Neural progenitor cell (in vitro differentiated cells): ENCODE measurements around the gene PLEKHA6. TPM values are rescaled to one million over a fixed set of nuclear protein-coding genes. Genes with fewer than 3 reads are reported as not detected.

Source experiments
- DNase-seq: peaks from one replicate; pipeline ENCODE4 v3.0.0-alpha.2; 2016; ENCODE audit warnings: low spot score
- H2AFZ ChIP-seq: fragments of 200-600 bp; sonication (generic); replicated peaks from 2 replicates; pipeline ENCODE4 v1.6.1; 2016; ENCODE audit warnings: antibody characterized with exemption
- H3F3A ChIP-seq: fragments of 200-600 bp; sonication (generic); 2 replicates; pipeline ENCODE4 v1.6.1; 2016; ENCODE audit warnings: antibody characterized with exemption, low read depth
- H3K27ac ChIP-seq: fragments of 200-600 bp; sonication (generic); 2 replicates; pipeline ENCODE4 v1.5.1; 2016; ENCODE audit warnings: mild to moderate bottlenecking
- H3K27me3 ChIP-seq: fragments of 200-600 bp; sonication (generic); 2 replicates; pipeline ENCODE4 v1.6.1; 2016; ENCODE audit warnings: mild to moderate bottlenecking, moderate library complexity
- H3K36me3 ChIP-seq: fragments of 200-600 bp; sonication (generic); 2 replicates; pipeline ENCODE4 v1.5.1; 2016
- H3K4me1 ChIP-seq: fragments of 200-600 bp; sonication (generic); 2 replicates; pipeline ENCODE4 v1.6.1; 2016; ENCODE audit warnings: mixed run types
- H3K4me2 ChIP-seq: fragments of 200-600 bp; sonication (generic); 2 replicates; pipeline ENCODE4 v1.6.1; 2016
- H3K4me3 ChIP-seq: fragments of 200-600 bp; sonication (generic); 2 replicates; pipeline ENCODE4 v1.5.1; 2016
- H3K79me2 ChIP-seq: fragments of 200-600 bp; sonication (generic); 2 replicates; pipeline ENCODE4 v1.6.1; 2016; ENCODE audit warnings: low read depth
- H3K9ac ChIP-seq: fragments of 200-600 bp; sonication (generic); 2 replicates; pipeline ENCODE4 v1.6.1; 2016
- H3K9me3 ChIP-seq: fragments of 200-600 bp; sonication (generic); 2 replicates; pipeline ENCODE4 v1.5.1; 2016; ENCODE audit warnings: low read depth
- H4K20me1 ChIP-seq: fragments of 200-600 bp; sonication (generic); 2 replicates; pipeline ENCODE4 v1.6.1; 2016; ENCODE audit warnings: low read depth
- H3K27ac Mint-ChIP-seq: 3 replicates; pipeline ENCODE4 v1.8.0; 2021; ENCODE audit warnings: mixed read lengths
- H3K27me3 Mint-ChIP-seq: 2 replicates; pipeline ENCODE4 v1.8.0; 2022; ENCODE audit warnings: low read depth, mild to moderate bottlenecking, inconsistent platforms, moderate library complexity, mixed read lengths; ENCODE audit not compliant: insufficient read depth
- H3K36me3 Mint-ChIP-seq: 3 replicates; pipeline ENCODE4 v1.8.0; 2021; ENCODE audit warnings: mixed read lengths
- H3K4me1 Mint-ChIP-seq: 3 replicates; pipeline ENCODE4 v1.8.0; 2021; ENCODE audit warnings: mixed read lengths
- H3K4me3 Mint-ChIP-seq: 3 replicates; pipeline ENCODE4 v1.8.0; 2021; ENCODE audit warnings: mild to moderate bottlenecking, moderate library complexity, mixed read lengths
- H3K9me3 Mint-ChIP-seq: 3 replicates; pipeline ENCODE4 v1.8.0; 2020; ENCODE audit warnings: mixed read lengths
- EZH2 ChIP-seq: fragments of 200-600 bp; sonication (generic); IDR thresholded peaks from 2 replicates; pipeline ENCODE4 v1.6.1; 2017; ENCODE audit warnings: antibody characterized with exemption, mild to moderate bottlenecking, moderate library complexity
- EZH2phosphoT487 ChIP-seq: fragments of 200-600 bp; sonication (generic); IDR thresholded peaks from 2 replicates; pipeline ENCODE4 v1.6.1; 2017; ENCODE audit warnings: antibody characterized with exemption
- total RNA-seq: library from RNA; depleted of rRNA; stranded (reverse); fragments of >200 nt; gene quantifications from 2 replicates; pipeline ENCODE4 v1.2.3, GENCODE V29; 2015; ENCODE audit warnings: low replicate concordance
- TF ChIP-seq, protein P1 (sequence below): fragments of 200-600 bp; sonication (generic); IDR thresholded peaks from 2 replicates; pipeline ENCODE4 v1.5.1; 2017; ENCODE audit warnings: antibody characterized with exemption, mild to moderate bottlenecking

PLEKHA6 gene
- total RNA-seq, 1 donor from 2014 or later: 0.58 TPM

DNA sequence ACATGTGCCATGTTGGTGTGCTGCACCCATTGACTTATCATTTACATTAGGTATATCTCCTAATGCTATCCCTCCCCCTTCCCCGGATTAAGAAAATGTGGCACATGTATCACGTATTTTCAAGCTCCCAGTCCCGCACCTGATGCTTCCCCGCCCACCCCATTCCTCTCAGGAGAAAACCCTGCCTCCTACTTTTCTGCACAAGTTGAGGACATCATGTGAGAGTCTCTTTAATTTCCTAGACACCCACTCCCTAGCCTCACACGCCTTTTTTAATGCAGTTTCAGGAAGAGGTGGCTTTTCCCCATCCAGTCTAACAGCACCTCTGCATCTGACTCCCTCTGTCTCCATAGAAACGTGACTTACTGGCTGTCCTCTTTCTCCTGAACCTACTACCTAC, 87.8 kb downstream of the PLEKHA6 start:
- Histone ChIP-seq H3K4me2 (no peak overlapping the region), H3K79me2 (no peaks in the 10 kb centered on the region), H3K36me3 (no peaks in the 10 kb centered on the region), H3K27me3 (no peaks in the 10 kb centered on the region), H3K4me1 (peaks cover 8% of the 10 kb centered on the region), H2AFZ (no peak overlapping the region), H3F3A (no peaks in the 10 kb centered on the region), H3K27ac (no peak overlapping the region), H3K9me3 (no peaks in the 10 kb centered on the region), H4K20me1 (no peaks in the 10 kb centered on the region), H3K4me3 (no peak overlapping the region), H3K9ac (no peak overlapping the region)
- H3K9me3 Mint-ChIP-seq: no peaks in the 10 kb centered on the region
- no peak for DNase-seq
- H3K27ac Mint-ChIP-seq: no peak overlapping the region
- H3K4me1 Mint-ChIP-seq: peaks cover 24% of the 10 kb centered on the region
- TF ChIP-seq EZH2phosphoT487: no peak
- no peak for TF ChIP-seq EZH2
- TF ChIP-seq, protein P1, sequence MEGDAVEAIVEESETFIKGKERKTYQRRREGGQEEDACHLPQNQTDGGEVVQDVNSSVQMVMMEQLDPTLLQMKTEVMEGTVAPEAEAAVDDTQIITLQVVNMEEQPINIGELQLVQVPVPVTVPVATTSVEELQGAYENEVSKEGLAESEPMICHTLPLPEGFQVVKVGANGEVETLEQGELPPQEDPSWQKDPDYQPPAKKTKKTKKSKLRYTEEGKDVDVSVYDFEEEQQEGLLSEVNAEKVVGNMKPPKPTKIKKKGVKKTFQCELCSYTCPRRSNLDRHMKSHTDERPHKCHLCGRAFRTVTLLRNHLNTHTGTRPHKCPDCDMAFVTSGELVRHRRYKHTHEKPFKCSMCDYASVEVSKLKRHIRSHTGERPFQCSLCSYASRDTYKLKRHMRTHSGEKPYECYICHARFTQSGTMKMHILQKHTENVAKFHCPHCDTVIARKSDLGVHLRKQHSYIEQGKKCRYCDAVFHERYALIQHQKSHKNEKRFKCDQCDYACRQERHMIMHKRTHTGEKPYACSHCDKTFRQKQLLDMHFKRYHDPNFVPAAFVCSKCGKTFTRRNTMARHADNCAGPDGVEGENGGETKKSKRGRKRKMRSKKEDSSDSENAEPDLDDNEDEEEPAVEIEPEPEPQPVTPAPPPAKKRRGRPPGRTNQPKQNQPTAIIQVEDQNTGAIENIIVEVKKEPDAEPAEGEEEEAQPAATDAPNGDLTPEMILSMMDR: no peak
- no peaks in the 10 kb centered on the region for H3K27me3 Mint-ChIP-seq
- peaks cover 13% of the 10 kb centered on the region for H3K36me3 Mint-ChIP-seq
- H3K4me3 Mint-ChIP-seq: no peak overlapping the region

- no peaks in the 10 kb centered on the region for H3K36me3 ChIP-seq
- no peaks in the 10 kb centered on the region for H4K20me1 ChIP-seq
- no peak overlapping the region for H3K4me3 ChIP-seq
- H3K4me2 ChIP-seq: no peak overlapping the region
- Mint-ChIP-seq H3K4me1 (peaks cover 14% of the 10 kb centered on the region), H3K9me3 (no peaks in the 10 kb centered on the region), H3K36me3 (peaks cover 20% of the 10 kb centered on the region), H3K27me3 (no peaks in the 10 kb centered on the region), H3K27ac (no peak overlapping the region), H3K4me3 (no peak overlapping the region)
- H2AFZ ChIP-seq: no peak overlapping the region
- no peak for TF ChIP-seq EZH2
- TF ChIP-seq, protein P1: no peak
- no peak for TF ChIP-seq EZH2phosphoT487
- H3K27ac ChIP-seq: no peak overlapping the region
- H3K9ac ChIP-seq: no peak overlapping the region
- no peaks in the 10 kb centered on the region for H3K9me3 ChIP-seq
- no peaks in the 10 kb centered on the region for H3K79me2 ChIP-seq
- no peaks in the 10 kb centered on the region for H3K27me3 ChIP-seq
- peaks cover 7% of the 10 kb centered on the region for H3K4me1 ChIP-seq
- DNase-seq: no peak
- no peaks in the 10 kb centered on the region for H3F3A ChIP-seq
Measured at GRCh38 chr1:204268101-204268500, 91.6 kb downstream of the PLEKHA6 start.

- TF ChIP-seq, protein P1: no peak
- TF ChIP-seq EZH2 (no peak), EZH2phosphoT487 (no peak)
- peaks cover 10% of the 10 kb centered on the region for H3K4me1 ChIP-seq
- Mint-ChIP-seq H3K4me3 (no peak overlapping the region), H3K9me3 (no peaks in the 10 kb centered on the region), H3K36me3 (peaks cover 21% of the 10 kb centered on the region), H3K4me1 (peaks cover 23% of the 10 kb centered on the region), H3K27ac (no peak overlapping the region), H3K27me3 (no peaks in the 10 kb centered on the region)
- H4K20me1 ChIP-seq: no peaks in the 10 kb centered on the region
- H3K9me3 ChIP-seq: no peaks in the 10 kb centered on the region
- H3K27ac ChIP-seq: no peak overlapping the region
- H3K9ac ChIP-seq: no peak overlapping the region
- H3K27me3 ChIP-seq: no peaks in the 10 kb centered on the region
- no peak overlapping the region for H2AFZ ChIP-seq
- H3K4me3 ChIP-seq: no peak overlapping the region
- no peaks in the 10 kb centered on the region for H3K79me2 ChIP-seq
- no peaks in the 10 kb centered on the region for H3K36me3 ChIP-seq
- no peak overlapping the region for H3K4me2 ChIP-seq
- no peaks in the 10 kb centered on the region for H3F3A ChIP-seq
- no peak for DNase-seq
Measured at GRCh38 chr1:204267191-204267601, 92.5 kb downstream of the PLEKHA6 start.
